Astrocyte (in vitro differentiated cells and primary cell): ENCODE measurements around the gene RPL5. TPM values are rescaled to one million over a fixed set of nuclear protein-coding genes. Genes with fewer than 3 reads are reported as not detected.

ENCODE experiments used
- DNase-seq: peaks from one replicate; pipeline ENCODE4 v3.0.0-alpha.2; 2010; ENCODE audit warnings: low read depth
- FAIRE-seq: peaks from 2 replicates; lab custom pipeline; 2011; peaks lifted over from hg19 to GRCh38; lab: Jason Lieb, UNC
- H2AFZ ChIP-seq: 2 replicates; pipeline ENCODE4 v1.6.0; 2012; ENCODE audit warnings: low read depth, low read length, inconsistent platforms
- H3K27ac ChIP-seq: 2 replicates; pipeline ENCODE4 v1.5.1; 2011; ENCODE audit warnings: low read depth, low read length, inconsistent platforms
- H3K27me3 ChIP-seq: 2 replicates; pipeline ENCODE4 v1.6.0; 2011; ENCODE audit warnings: low read length, inconsistent platforms; ENCODE audit not compliant: insufficient read depth
- H3K36me3 ChIP-seq: 2 replicates; pipeline ENCODE4 v1.5.1; 2011; ENCODE audit warnings: low read length, inconsistent platforms; ENCODE audit not compliant: insufficient read depth
- H3K4me1 ChIP-seq: 2 replicates; pipeline ENCODE4 v1.5.1; 2011; ENCODE audit warnings: low read length, inconsistent platforms; ENCODE audit not compliant: insufficient read depth
- H3K4me2 ChIP-seq: 2 replicates; pipeline ENCODE4 v1.6.0; 2012; ENCODE audit warnings: low read length, inconsistent platforms
- H3K4me3 ChIP-seq: 2 replicates; pipeline ENCODE4 v1.5.1; 2011; ENCODE audit warnings: low read depth, mild to moderate bottlenecking, low read length, inconsistent platforms; ENCODE audit not compliant: insufficient read depth
- H3K79me2 ChIP-seq: 2 replicates; pipeline ENCODE4 v1.6.0; 2012; ENCODE audit warnings: mild to moderate bottlenecking, low read length, inconsistent platforms; ENCODE audit not compliant: insufficient read depth
- H3K9ac ChIP-seq: 2 replicates; pipeline ENCODE4 v1.6.0; 2012; ENCODE audit warnings: mild to moderate bottlenecking, low read length, inconsistent platforms
- H3K9me3 ChIP-seq: 2 replicates; pipeline ENCODE4 v1.5.1; 2012; ENCODE audit warnings: low read depth, mild to moderate bottlenecking, low read length, inconsistent platforms; ENCODE audit not compliant: insufficient read depth
- H4K20me1 ChIP-seq: 2 replicates; pipeline ENCODE4 v1.6.0; 2012; ENCODE audit warnings: low read length, inconsistent platforms; ENCODE audit not compliant: insufficient read depth
- H3K27ac Mint-ChIP-seq: one replicate; pipeline ENCODE4 v1.8.0; 2021; ENCODE audit warnings: mild to moderate bottlenecking, mixed read lengths; ENCODE audit not compliant: unreplicated experiment
- H3K27me3 Mint-ChIP-seq: one replicate; pipeline ENCODE4 v1.8.0; 2021; ENCODE audit warnings: low read depth, mixed read lengths; ENCODE audit not compliant: unreplicated experiment
- H3K36me3 Mint-ChIP-seq: one replicate; pipeline ENCODE4 v1.8.0; 2021; ENCODE audit warnings: low read depth, mixed read lengths; ENCODE audit not compliant: unreplicated experiment
- H3K4me1 Mint-ChIP-seq: one replicate; pipeline ENCODE4 v1.8.0; 2021; ENCODE audit warnings: low read depth, mixed read lengths; ENCODE audit not compliant: unreplicated experiment
- H3K4me3 Mint-ChIP-seq: one replicate; pipeline ENCODE4 v1.8.0; 2021; ENCODE audit warnings: mild to moderate bottlenecking, moderate library complexity, mixed read lengths; ENCODE audit not compliant: unreplicated experiment
- H3K9me3 Mint-ChIP-seq: one replicate; pipeline ENCODE4 v1.8.0; 2021; ENCODE audit warnings: mild to moderate bottlenecking, mixed read lengths; ENCODE audit not compliant: unreplicated experiment
- EZH2 ChIP-seq: IDR thresholded peaks from 2 replicates; pipeline ENCODE4 v1.6.1; 2012; ENCODE audit warnings: mild to moderate bottlenecking, low read length, inconsistent platforms; ENCODE audit not compliant: insufficient read depth
- total RNA-seq: library from RNA; stranded (reverse); gene quantifications from 2 replicates; pipeline ENCODE4 v1.2.1, GENCODE V29; 2021
- TF ChIP-seq, protein P1 (sequence below): IDR thresholded peaks from 2 replicates; pipeline ENCODE4 v1.5.1; 2011; ENCODE audit warnings: low read depth, mild to moderate bottlenecking, inconsistent platforms, low read length, moderate library complexity; ENCODE audit not compliant: insufficient read depth

Gene RPL5
- total RNA-seq, 1 donor from 2014 or later: 846 TPM

DNA sequence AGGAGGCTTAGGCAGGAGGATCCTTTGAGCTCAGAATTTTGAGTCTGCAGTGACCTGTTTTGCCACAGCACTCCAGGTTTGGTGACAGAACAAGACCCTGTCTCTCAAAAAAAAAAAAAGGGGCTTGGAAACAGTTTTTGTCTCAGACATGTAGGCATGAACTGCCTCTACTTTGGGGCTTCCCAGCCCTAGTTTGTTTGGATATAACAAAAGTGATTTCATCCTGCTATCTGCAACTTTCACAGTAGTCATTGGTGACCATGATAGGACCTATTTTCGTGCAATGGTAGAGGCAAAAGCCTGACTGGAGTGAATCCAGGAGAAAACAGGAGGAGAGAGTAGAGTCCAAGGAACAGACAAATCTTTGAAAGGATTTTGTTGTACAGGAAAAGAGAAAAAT lies 26.6 kb upstream of the RPL5 start:
- Mint-ChIP-seq H3K4me3 (no peak overlapping the region), H3K36me3 (no peaks in the 10 kb centered on the region), H3K4me1 (peaks cover 10% of the 10 kb centered on the region), H3K27ac (peak overlapping the region; percentile 98), H3K9me3 (no peaks in the 10 kb centered on the region), H3K27me3 (no peaks in the 10 kb centered on the region)
- Histone ChIP-seq H2AFZ (no peak overlapping the region), H3K36me3 (no peaks in the 10 kb centered on the region), H3K79me2 (no peaks in the 10 kb centered on the region), H3K9ac (peak overlapping the region; percentile 45), H3K9me3 (no peaks in the 10 kb centered on the region), H3K4me2 (peak overlapping the region; percentile 32), H3K27me3 (no peaks in the 10 kb centered on the region), H3K4me1 (peaks cover 10% of the 10 kb centered on the region), H3K4me3 (no peak overlapping the region), H3K27ac (peak overlapping the region; percentile 87), H4K20me1 (no peaks in the 10 kb centered on the region)
- no peak for DNase-seq
- FAIRE-seq: no peak
- TF ChIP-seq, protein P1, sequence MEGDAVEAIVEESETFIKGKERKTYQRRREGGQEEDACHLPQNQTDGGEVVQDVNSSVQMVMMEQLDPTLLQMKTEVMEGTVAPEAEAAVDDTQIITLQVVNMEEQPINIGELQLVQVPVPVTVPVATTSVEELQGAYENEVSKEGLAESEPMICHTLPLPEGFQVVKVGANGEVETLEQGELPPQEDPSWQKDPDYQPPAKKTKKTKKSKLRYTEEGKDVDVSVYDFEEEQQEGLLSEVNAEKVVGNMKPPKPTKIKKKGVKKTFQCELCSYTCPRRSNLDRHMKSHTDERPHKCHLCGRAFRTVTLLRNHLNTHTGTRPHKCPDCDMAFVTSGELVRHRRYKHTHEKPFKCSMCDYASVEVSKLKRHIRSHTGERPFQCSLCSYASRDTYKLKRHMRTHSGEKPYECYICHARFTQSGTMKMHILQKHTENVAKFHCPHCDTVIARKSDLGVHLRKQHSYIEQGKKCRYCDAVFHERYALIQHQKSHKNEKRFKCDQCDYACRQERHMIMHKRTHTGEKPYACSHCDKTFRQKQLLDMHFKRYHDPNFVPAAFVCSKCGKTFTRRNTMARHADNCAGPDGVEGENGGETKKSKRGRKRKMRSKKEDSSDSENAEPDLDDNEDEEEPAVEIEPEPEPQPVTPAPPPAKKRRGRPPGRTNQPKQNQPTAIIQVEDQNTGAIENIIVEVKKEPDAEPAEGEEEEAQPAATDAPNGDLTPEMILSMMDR: no peak
- no peak for TF ChIP-seq EZH2

DNA sequence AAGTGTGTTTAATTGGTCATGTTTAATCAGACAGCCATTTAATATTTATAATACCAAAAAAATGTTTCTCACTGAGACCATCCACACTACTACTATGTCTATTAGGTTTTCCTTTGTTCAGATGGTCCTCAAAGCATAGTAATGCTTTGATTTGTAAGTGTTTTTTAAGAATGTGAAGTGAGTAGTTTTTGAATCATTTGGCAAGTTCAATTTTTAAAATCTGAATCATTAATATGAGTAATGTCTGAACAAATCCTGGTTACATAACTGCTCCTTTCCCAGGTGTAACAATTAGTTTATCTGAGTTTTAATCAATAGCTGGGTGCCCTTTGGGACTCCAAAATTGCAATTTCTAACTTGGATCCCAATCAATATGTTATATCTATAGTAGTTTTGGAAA lies 23.5 kb upstream of the RPL5 start:
- TF ChIP-seq, protein P1: no peak
- TF ChIP-seq EZH2: no peak
- Histone ChIP-seq H3K27ac (no peak overlapping the region), H2AFZ (no peak overlapping the region), H3K9me3 (no peaks in the 10 kb centered on the region), H3K36me3 (no peaks in the 10 kb centered on the region), H3K4me2 (no peak overlapping the region), H3K4me1 (peaks cover 10% of the 10 kb centered on the region), H3K79me2 (no peaks in the 10 kb centered on the region), H3K27me3 (no peaks in the 10 kb centered on the region), H3K4me3 (no peak overlapping the region), H4K20me1 (no peaks in the 10 kb centered on the region), H3K9ac (no peak overlapping the region)
- no peaks in the 10 kb centered on the region for H3K27me3 Mint-ChIP-seq
- H3K36me3 Mint-ChIP-seq: no peaks in the 10 kb centered on the region
- no peak overlapping the region for H3K4me3 Mint-ChIP-seq
- no peaks in the 10 kb centered on the region for H3K9me3 Mint-ChIP-seq
- peaks cover 13% of the 10 kb centered on the region for H3K4me1 Mint-ChIP-seq
- DNase-seq (peak; percentile 46), FAIRE-seq (no peak)
- H3K27ac Mint-ChIP-seq: no peak overlapping the region

DNA sequence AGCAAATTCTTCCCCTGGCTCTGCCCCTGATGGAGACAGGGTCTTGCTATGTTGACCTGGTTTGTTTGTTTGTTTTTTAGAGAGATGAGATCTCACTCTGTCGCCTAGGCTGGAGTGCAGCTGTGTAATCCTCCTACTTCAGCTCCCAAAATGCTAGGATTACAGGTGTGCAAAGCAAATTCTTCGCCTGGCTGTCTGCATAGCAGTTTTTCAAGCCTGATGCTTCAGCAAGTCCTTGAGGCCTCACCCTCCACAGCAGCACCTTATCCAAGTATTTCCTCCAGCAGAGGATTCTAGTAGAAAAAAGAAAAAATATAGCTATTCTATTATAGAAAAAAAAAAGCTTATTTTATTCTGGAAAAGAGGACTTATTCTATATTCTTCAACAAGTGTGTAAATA lies 15.1 kb upstream of the RPL5 start:
- no peaks in the 10 kb centered on the region for H3K36me3 ChIP-seq
- H3K27me3 ChIP-seq: no peaks in the 10 kb centered on the region
- DNase-seq (no peak), FAIRE-seq (no peak)
- H3K27ac Mint-ChIP-seq: no peak overlapping the region
- no peak overlapping the region for H3K4me2 ChIP-seq
- no peak overlapping the region for H3K9ac ChIP-seq
- peaks cover 2% of the 10 kb centered on the region for H3K9me3 Mint-ChIP-seq
- no peaks in the 10 kb centered on the region for H3K4me1 ChIP-seq
- H3K4me3 ChIP-seq: no peak overlapping the region
- H3K36me3 Mint-ChIP-seq: no peaks in the 10 kb centered on the region
- TF ChIP-seq, protein P1: no peak
- no peak for TF ChIP-seq EZH2
- no peak overlapping the region for H3K4me3 Mint-ChIP-seq
- no peaks in the 10 kb centered on the region for H4K20me1 ChIP-seq
- H3K4me1 Mint-ChIP-seq: peaks cover 11% of the 10 kb centered on the region
- no peaks in the 10 kb centered on the region for H3K9me3 ChIP-seq
- H3K27ac ChIP-seq: no peak overlapping the region
- peaks cover 3% of the 10 kb centered on the region for H3K27me3 Mint-ChIP-seq
- H3K79me2 ChIP-seq: no peaks in the 10 kb centered on the region
- H2AFZ ChIP-seq: no peak overlapping the region
